PFSK-1 (cell line): Measurements from ENCODE around the gene SLC9A8.

Experiments used
- FOXP2 ChIP-seq: optimal IDR thresholded peaks from 2 replicates; pipeline ENCODE3; 2011; ENCODE audit warnings: borderline replicate concordance, control low read depth, inconsistent platforms; ENCODE audit not compliant: insufficient read depth; ENCODE audit errors: extremely low read length, extremely low read depth
- POLR2AphosphoS5 ChIP-seq: IDR thresholded peaks from 2 replicates; pipeline ENCODE4 v1.6.1; 2012; ENCODE audit warnings: low read depth, mild to moderate bottlenecking, control low read depth, low read length, moderate library complexity
- REST ChIP-seq, 2 experiments: IDR thresholded peaks; 2 replicates each; pipeline versions ENCODE4 v1.6.1 to v1.8.0; 2011 to 2012; ENCODE audit warnings: low read depth in 2 of 2, low read length in 2 of 2, control low read depth in 1 of 2, inconsistent platforms in 1 of 2, mild to moderate bottlenecking in 1 of 2, moderate library complexity in 1 of 2; ENCODE audit not compliant: insufficient read depth in 1 of 2
- SIN3A ChIP-seq: IDR thresholded peaks from 2 replicates; pipeline ENCODE4 v1.6.1; 2012; ENCODE audit warnings: mild to moderate bottlenecking, low read length, moderate library complexity, borderline replicate concordance; ENCODE audit not compliant: insufficient read depth
- TAF1 ChIP-seq: IDR thresholded peaks from 2 replicates; pipeline ENCODE4 v1.6.1; 2012; ENCODE audit warnings: low read length, control low read depth, borderline replicate concordance; ENCODE audit not compliant: insufficient read depth

Gene SLC9A8

GRCh38 chr20:49889935-49890333 is 77.3 kb downstream of the SLC9A8 start:
- TF ChIP-seq TAF1 (no peak), REST (IDR thresholded peaks at IDR 0.05; ENCODE audit: insufficient read depth in 1 of 2, low read depth in 2 of 2, low read length in 2 of 2) (no peak), POLR2AphosphoS5 (no peak), FOXP2 (no peak), SIN3A (no peak)

- TF ChIP-seq SIN3A (no peak), TAF1 (no peak), POLR2AphosphoS5 (no peak), REST (IDR thresholded peaks at IDR 0.05; ENCODE audit: insufficient read depth in 1 of 2, low read depth in 2 of 2, low read length in 2 of 2) (no peak), FOXP2 (no peak)
Measured at GRCh38 chr20:49890471-49891361, 78.1 kb downstream of the SLC9A8 start.

GRCh38 chr20:49891476-49892110 is 79.0 kb downstream of the SLC9A8 start:
- no peak for TF ChIP-seq SIN3A
- no peak for TF ChIP-seq REST (IDR thresholded peaks at IDR 0.05; ENCODE audit: insufficient read depth in 1 of 2, low read depth in 2 of 2, low read length in 2 of 2)
- TF ChIP-seq TAF1: no peak
- no peak for TF ChIP-seq FOXP2
- no peak for TF ChIP-seq POLR2AphosphoS5

GRCh38 chr20:49892260-49892659 is 79.6 kb downstream of the SLC9A8 start:
- no peak for TF ChIP-seq TAF1
- no peak for TF ChIP-seq SIN3A
- TF ChIP-seq FOXP2: no peak
- TF ChIP-seq REST (IDR thresholded peaks at IDR 0.05; ENCODE audit: insufficient read depth in 1 of 2, low read depth in 2 of 2, low read length in 2 of 2): no peak
- TF ChIP-seq POLR2AphosphoS5: no peak
